Activated CD4-positive, alpha-beta T cell treated with anti-CD3 and anti-CD28 coated beads, Interleukin-2, amount 50 U/mL, for 16 hours (primary cell): Measurements from ENCODE around the gene PTGFRN.

Source experiments
- DNase-seq: peaks from one replicate; pipeline ENCODE4 v3.0.0-alpha.2; 2020

The PTGFRN gene

DNA sequence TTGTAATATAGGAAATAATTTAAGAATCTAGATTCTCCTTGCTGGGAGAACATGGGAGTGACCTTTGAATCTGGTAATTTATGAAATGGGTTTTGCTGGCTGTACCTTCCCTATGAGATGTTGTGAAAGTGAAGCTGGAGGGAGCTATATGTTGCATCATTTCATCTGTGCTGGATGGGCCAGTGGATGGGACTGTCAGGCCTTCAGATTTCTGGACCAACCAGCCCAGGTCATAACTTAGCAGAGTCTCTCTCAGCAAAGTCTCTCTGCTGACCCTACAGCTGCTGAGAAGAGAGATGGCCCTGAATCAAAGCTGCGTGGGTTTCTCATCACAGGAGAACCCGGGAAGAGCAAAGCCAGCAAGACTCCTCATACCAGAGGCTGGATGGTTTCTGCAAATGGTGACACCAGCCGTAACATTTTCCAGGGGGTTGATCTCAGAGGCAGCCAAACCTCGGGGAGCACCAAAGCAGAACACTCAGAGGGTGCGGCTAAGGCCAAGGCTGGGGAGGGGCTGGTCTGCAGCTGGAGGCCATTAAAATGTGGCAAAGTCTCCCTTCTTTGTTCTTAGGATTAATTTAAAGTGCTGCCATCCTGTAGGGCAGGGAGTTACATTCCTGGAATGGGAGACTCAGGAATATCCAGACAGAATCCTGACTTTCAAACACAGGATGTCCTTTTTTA, 18.2 kb upstream of the PTGFRN start:
- DNase-seq, result no peak

DNA sequence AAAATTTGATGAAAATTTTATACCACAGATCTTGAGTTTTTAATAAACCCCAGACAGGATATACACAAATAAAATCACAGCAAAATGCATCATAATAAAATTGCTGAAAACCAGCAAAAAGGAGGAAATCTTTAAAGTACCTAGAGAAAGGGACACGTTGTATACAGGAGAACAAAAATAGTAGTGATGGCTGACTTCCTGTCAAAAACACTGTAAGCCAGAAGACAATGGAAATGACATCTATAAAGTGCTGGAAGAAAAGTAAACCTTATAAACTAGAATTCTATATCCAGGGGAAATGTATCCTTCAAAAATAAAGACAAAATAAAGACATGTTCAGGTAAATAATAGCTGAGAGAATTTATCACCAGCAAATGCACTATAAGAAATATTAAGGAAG, 14.6 kb upstream of the PTGFRN start:
- no peak for DNase-seq

DNA sequence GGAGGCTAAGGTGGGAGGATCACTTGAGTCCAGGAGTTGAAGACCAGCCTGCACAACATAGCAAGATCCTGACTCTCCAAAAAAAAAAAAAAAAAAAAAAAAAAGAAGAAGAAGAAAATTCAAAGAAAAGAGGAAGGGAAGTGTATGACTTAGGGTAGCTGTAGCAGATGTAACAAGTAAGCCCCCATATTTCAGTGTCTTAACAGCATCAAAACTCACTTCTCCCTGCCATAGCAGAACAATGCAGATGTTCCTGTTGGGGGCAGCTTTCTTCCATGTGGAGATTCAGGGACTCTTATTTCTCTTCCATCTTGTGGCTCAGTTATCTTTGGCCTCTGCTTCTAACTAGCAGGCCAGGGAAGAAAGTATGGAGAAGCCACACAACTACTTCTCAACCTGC, 10.2 kb upstream of the PTGFRN start:
- DNase-seq, result no peak

DNA sequence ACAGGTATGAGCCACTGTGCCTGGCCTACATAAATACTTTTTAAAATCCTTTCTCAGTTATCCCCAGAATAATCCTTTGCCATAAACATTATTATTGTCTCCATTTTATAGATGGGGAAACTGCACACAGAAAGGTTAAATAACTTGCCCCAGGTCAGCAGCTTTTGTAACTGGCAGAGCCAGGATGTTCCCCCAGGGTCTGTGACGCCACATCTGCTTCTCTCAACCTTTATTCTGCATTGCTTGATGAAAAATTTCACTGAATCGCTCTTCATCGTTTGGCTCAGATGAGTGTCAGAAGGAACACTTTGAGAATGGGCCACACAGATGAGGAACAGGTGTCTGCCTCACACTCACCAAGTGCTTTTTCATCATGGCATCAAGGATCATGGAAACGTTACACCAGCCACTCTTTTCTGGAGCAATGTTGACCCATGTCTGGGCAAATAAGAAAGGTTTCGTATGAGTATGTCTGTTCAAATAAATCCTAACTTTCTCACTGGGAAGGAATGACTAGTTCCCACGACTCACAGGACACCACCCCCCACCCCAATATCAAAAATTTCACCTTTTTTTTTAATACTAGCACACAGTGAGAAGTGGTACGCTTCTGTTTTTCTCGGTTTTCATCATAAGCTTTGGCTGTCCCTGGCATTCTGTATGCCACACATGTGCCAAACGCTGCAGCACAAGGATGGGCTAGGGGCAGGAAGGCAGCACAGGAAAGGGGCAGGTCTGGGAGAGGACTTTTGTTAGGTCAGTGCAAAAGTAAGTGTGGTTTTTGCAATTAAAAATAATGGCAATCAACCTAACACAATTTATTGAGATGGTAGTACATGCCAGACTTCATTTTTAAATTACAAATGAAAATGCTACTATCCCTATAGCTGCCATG, 9.0 kb upstream of the PTGFRN start:
- no peak for DNase-seq

DNA sequence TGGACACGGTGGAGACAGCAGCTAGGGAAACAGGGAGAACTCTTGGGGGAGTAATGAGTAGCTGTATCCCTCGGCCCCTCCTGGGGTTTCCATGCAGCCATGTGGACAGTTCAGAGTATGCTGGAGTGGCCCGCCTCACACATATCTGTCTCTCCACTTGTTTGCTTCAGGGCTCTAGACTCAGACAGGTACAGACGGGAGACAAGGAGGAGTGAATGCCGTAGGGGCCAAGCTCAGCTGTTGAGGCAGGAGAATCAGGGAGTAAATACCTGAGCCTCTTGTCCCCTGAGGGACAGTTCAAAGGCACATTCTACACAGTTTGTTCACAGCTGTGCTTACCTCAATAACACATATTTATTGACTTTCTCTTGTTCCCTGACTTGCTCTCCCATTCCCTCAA, 7.7 kb upstream of the PTGFRN start:
- no peak for DNase-seq

DNA sequence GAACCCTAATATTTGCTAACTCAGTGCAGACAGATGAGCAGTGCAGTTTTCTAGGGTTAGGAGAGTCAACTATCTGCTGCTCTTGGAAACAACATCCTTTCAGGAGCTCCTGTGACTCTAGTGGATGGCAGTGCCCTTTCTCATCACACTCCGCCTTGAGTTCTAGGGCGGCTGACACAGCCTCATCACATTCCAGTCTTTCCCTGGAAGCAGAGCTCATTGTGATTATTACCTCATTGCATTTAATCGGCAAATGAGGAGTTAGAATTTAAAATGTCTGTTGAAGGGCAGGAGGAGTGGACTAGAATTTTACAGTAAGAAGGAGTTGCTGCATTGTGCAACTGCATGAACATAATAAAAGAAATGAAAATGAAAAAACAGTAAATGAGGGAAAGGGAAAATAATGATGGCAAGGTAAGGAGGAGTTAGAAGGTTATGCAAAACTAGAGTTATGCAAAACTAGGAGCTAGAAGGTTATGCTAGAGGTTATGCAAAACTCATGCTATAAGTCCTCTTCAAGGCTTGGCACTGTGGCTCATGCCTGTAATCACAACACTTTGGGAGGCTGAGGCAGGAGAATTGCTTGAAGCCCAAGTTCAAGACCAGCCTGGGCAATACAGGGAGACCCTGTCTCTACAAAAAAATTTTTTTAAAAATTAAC, 6.9 kb upstream of the PTGFRN start:
- no peak for DNase-seq

DNA sequence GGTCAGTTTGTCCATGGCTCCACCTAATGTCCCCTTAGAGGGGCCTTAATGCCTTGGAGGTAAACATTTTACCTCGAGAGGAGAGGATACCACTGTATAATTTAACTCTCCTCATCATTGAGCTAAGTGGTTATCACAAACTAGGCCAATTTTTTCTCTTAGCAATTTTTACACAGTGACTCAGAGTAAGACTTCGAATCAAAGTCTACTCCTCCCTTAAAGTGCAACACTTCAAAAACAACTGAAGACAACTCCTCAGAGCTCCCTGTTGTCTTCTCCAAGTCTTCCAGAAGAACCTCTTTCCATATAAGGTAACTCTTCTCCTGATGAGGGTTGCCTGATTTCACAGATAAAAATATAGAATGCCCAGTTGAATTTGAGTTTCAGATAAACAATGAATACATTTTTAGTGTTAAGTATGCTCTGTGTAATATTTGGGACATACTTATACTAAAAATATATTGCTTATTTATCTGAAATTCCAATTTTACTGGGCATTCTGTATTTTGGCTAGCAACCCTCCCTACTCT, 4.9 kb upstream of the PTGFRN start:
- no peak for DNase-seq

DNA sequence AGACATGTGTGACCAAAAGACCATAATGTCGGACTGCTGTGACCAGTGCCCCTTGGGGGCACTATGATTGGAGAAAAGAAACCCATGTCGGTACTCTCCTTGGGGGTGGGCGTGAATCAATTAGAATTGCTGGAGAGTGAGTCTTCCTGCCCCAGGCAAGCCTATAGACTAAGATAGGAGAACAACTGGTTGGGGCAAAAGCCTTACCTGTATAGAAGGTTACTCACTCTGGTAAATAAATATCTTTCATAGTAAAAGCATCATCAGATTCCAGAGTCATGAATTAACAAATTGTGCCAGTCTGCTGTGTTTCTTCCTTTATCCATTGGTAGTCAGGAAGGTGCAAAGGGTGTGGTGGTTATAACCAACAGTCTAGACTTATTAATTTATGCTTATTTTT, 2.9 kb upstream of the PTGFRN start:
- no peak for DNase-seq

DNA sequence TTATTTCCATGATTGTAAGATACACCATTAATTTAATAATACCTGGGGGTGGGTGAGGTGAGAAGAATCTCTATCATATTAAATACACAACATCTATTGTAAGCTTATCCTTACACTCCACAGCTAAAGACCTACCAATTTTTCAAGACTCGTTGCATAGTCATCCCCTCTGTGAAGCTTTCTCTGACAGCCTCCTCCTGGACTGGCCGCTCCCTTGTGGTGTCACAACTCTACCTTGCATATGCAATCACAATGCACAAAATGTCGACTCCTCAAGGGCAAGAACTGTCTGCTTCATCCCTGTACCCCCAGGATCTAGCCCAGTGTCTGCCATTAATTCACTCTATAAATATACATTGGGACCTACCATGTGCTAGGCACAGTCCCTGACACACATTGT, 2.4 kb upstream of the PTGFRN start:
- no peak for DNase-seq

DNA sequence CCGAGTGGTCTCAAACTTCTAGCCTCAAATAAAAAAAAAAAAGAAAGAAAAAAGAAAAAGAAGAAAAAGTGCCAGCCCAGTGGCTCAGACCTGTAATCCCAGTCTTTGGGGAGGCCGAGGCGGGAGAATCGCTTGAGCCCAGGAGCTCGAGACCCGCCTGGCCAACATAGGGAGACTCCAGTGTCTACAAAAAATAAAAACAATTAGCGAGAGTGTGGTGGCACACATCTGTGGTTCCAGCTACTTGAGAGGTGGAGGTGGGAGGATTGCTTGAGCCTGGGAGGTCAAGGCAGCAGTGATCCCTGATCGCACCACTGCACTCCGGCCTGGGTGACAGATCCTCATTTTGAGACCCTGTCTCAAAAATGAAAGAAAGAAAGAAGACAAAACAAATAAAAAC, 1.4 kb upstream of the PTGFRN start:
- no peak for DNase-seq

DNA sequence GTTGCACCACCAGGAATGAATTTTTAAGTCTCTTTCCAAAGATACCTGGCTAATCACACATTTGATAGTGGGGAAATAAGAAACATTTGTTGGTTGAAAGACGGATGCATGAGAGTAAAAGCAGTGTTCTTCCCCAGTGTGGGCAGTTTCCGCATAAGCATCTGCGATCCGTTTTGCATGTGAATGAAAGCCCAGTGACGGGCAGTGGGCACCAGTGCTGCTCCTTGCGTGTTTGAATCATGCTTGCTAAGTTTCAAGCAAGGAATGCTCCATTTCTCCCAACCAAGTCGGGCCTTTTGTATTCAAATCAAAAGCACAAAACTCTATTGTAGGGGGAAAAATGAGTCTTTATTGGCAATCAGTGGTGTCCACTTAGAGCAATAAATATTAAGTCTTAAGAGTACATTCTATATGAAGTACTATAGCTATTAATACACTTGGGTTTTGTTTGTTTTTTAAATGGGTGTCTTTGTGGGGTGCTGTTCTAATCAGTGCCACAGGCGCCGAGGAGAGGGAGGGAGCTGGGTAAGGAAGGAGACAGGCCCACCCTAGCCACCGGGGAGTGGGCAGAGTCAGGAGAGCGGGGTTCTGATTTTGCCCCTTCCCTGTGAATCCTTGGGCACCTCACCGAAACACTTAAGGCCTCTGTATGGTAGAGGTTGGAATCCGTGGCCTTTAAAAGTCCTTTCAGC, 750 bp upstream of the PTGFRN start:
- DNase-seq, result no peak

DNA sequence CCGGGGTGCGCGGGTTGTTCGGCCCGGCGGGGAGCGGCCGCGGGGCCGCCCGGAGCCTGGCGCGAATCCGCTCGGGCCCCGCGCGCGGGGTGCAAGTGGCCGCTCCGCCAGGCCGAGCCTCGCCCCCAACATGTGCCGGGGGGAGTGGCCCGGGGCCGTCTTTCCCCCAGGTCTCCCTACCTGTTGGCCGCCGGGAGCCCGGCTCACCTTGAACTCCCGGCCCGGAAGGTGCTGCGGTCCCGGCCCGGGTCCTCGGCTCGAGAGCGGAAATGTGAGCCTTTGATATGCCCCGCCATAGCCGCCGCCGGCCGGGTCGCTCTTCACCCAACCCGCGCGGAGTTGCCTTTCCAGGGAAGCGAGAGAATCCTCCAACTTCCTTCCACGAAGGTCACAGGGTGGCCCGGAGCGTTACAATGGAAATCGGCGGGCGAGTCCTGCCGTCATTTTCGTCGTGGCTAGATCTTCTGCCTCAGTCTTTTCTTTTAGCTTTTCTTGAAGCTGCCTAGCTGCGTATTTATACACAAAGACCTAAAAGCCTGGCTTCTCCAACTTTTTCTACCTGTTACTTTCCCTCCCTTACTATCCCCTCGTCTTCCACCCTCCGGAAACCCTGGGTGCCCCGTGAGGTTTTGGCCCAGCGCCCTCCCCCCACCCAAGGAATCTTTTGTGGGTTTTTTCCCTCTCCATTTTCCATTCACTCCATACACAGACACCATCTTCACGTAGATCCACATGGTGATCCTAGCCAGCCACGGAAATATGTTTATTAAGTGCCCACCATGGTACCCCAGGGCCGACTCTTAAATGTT, 867 bp downstream of the PTGFRN start:
- DNase-seq, result peak; percentile 48

DNA sequence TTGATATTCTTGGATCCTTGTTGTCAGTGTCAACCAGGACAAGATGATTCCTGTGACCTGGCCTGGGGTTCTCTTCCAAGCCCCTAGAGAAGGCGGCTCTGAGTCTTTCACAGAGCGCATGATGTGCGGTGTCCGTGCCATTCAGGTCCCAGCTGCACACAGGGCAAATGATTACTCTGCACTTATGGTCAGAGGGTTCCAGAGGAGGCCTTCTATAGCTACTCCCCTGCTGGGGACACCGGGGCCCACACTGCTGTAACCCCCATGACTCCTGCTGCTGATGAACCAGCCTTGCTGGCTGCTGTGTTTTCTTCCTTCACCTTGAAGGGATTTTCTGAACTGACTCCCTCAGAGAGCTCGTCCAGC, 1.5 kb downstream of the PTGFRN start:
- no peak for DNase-seq

DNA sequence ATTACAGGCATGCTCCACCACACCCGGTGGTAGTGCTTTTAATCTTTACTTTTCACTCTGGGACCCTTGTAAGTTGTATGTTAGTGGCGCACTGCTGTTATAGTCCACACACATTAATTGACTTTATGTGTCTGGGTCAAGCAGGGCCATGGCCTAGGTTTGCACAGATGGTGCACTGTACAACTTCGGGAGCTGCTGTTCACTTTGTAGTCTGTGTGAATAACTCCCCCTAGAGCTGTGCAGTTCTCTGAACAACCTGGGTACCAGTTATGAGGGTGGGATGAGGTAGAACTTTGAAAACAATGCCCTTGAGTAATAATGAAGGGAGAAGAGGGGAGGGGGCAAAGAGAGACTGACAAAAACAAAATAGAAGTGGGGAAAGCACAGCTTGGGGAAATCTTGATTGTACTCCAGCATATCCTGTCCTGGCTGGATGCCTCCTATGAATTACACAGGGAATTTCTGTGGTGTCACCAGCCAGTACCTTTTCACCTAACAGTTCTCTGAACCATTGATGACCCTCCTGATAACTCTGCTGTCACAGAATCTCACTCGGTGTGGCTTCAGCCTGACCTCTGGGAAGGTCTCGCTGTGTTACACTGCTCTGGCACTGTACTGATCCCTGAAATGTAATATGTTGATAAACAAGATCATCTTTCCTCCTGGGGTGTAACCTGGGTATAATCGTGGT, 2.2 kb downstream of the PTGFRN start:
- DNase-seq, result no peak

DNA sequence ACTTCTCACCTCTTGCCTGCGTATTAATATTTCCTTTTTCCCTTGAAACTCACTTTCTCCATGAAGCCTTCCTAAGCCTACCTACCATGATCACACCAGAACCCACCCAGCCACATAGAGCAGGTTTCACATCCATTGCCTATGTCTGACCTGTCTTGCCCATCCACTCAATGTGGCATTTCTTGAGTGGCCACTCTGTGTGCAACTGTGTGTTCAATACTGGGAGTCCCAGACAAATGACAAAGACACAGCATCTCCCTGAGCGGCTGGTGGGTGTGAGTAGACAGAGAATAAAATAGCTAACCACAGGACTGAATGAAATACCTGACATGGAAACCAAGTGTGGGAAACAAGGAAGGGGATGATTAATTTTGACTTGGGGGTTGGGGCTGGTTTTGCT, 3.1 kb downstream of the PTGFRN start:
- no peak for DNase-seq

DNA sequence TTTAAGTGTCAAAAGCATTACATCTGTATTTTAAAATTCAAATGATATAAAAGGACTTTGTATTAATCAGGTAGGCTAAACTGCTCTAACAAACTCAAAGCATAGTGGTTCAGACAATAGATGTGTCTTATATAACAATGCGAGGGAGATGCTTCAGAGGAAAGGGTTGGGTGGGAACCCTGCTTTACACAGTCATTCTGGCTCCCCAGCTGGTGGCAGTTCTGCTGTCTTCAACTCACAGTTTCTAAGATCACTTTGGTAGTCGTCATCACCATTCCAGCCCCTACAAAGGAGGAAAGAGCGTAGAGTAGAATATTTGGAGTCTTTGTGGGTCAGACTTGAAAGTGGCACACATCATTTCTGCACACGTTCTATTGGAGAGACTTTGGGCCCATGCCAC, 4.2 kb downstream of the PTGFRN start:
- no peak for DNase-seq

DNA sequence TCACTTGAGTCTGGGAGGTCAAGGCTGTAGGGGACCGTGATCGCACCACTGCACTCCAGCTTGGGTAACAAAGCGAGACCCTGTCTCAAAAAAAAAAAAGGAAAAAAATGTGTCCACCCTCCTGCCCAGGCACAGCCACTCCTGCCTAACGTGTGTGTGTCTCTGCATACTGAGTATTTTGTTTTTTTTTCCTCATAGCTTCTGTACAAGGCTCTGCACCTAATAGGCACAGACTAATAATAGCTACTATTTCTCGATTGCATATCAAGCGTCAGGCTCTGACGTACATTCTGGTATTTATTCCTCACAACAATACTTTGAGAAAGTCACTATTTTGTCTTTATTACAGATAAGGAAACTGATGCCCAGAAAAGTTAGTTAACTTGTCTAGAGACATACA, 5.0 kb downstream of the PTGFRN start:
- DNase-seq, result no peak

DNA sequence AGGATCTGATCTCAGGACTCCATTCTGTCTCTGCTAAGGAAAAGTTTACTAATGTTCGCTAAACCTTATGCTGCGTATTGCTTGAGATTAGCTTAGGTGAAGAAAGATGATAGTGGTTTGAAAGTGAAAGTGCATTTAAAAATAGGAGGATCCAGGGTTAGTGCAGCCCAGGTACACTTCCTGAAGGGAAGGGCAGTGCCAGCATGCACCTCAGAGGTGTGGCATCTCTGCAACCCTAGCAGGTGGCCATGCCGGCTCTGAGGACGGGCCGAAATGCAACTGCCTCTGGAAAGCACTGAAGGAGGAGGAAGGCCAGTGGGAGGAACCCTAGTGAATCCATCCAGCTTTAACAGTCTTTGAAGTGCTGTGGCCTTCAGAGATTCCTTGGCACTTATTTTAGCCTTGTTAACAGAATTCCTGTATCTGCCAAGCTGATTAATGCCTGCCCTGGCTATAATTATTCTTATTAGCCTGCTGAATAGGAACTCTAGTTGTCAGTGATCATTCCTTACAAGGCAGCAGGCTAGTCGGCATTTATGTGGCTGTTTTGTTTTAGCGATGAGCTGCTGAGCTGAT, 5.5 kb downstream of the PTGFRN start:
- no peak for DNase-seq

DNA sequence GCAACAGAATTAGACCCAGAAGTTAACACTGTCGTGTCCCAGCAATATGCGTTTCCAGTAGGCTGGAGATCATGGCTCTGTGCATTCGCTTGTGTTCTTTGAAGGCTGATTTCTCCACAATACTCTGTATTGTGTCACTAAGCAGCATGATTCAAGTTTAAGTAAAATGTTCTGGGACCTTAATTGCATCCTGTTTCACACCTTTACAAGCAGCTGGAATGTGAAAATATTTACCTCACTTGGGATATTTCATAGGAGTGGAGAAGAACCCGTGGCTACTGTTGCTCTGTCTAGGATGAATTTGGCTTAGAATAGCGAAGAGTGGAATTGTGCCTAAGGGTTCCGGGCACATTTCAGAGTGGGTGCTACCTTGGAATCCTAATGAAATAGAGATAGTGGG, 6.3 kb downstream of the PTGFRN start:
- no peak for DNase-seq

DNA sequence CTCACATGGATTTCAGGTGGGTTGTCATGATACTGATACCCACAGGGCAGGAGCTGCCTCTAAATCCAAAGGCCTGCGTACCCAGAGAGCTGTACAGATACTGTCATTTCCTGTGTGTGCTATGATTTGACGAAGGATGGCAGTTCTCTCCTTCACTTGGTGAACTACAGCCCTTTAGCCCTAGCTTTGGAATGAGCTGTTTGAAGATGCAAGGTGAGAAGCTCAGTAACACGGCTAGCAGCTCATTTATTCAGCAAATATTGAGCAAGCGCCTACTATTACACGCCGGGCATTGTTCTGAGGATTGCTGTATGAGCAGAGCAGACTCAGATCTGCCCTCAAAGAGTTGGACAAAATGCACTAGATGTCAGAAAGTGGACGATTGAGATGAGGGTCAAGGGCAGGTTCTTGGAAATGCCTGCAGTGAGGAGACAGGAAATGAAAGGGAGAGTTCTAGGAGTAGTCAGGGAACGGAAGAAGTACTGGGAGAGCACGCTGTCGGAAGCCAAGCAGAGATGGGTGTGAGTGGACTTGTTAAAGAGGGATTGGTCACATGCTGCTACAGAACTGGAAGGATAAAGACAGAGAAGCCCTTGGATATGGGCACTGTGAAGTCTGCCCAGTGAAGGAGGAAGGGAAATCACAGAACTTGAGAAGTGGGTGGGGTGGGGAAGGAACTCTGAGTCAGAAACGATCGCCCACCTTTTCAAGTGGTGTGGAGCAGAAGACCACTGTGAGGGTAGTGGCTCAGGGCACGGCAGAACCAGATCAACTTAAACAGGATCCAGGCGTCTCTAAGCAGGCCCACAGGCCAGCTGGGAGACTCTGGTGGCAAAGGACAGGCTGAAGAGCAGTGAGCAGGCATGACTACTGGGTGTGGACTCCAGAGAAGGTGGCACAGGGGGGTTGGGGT, 7.1 kb downstream of the PTGFRN start:
- DNase-seq, result no peak
